ENCODE data around the gene PLCB1. TPM values are rescaled to one million over a fixed set of nuclear protein-coding genes. Genes with fewer than 3 reads are reported as not detected.

PLCB1 gene
- total RNA-seq, 3 donors from 2014 or later = 12.2 to 106 (median 30.5) TPM

GRCh38 chr20:8368670-8369069 lies 236.6 kb downstream of the PLCB1 start:
- TF ChIP-seq POLR2AphosphoS5 (IDR thresholded peaks at IDR 0.05) (no peak), POLR2A (IDR thresholded peaks at IDR 0.05) (no peak)
- TF ChIP-seq, protein P1, sequence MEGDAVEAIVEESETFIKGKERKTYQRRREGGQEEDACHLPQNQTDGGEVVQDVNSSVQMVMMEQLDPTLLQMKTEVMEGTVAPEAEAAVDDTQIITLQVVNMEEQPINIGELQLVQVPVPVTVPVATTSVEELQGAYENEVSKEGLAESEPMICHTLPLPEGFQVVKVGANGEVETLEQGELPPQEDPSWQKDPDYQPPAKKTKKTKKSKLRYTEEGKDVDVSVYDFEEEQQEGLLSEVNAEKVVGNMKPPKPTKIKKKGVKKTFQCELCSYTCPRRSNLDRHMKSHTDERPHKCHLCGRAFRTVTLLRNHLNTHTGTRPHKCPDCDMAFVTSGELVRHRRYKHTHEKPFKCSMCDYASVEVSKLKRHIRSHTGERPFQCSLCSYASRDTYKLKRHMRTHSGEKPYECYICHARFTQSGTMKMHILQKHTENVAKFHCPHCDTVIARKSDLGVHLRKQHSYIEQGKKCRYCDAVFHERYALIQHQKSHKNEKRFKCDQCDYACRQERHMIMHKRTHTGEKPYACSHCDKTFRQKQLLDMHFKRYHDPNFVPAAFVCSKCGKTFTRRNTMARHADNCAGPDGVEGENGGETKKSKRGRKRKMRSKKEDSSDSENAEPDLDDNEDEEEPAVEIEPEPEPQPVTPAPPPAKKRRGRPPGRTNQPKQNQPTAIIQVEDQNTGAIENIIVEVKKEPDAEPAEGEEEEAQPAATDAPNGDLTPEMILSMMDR (IDR thresholded peaks at IDR 0.05) = no peak
- Histone ChIP-seq H3K36me3 (no peaks in the 10 kb centered on the region), H3K4me1 (no peaks in the 10 kb centered on the region), H3K27me3 (no peaks in the 10 kb centered on the region), H3K27ac (no peak overlapping the region), H3K4me3 (no peak overlapping the region), H3K9me3 (no peaks in the 10 kb centered on the region)
- no peak for DNase-seq (ENCODE audit: low spot score in 2 of 2)
- intact Hi-C loops (cut with DNase I; ENCODE audit: low total_unique reads) = no loop called here

DNA sequence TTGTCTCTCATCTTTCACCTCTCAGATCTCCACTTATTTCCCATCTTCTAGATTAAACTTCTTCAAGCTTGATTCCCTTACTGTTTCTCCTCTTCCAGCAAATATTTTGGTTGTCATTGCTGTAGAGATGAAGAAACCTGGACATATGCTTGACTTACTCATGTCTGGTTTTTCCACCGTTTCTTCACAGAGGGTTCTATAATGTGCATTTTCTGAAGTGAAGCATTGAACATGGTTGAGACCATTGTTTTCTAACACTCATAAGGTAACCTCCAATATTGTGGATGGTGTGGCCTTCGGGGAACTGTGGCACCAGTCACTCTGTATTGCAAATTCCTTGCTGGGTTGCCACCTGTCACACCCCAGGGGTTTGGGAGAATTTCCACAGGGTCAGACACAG lies 237.2 kb downstream of the PLCB1 start:
- TF ChIP-seq POLR2AphosphoS5 (IDR thresholded peaks at IDR 0.05) (no peak), POLR2A (IDR thresholded peaks at IDR 0.05) (no peak)
- TF ChIP-seq, protein P1 (IDR thresholded peaks at IDR 0.05) = no peak

GRCh38 chr20:8370774-8371173 lies 238.7 kb downstream of the PLCB1 start:
- intact Hi-C loops (cut with DNase I; ENCODE audit: low total_unique reads) = no loop called here
- H3K4me3 ChIP-seq = no peak overlapping the region
- TF ChIP-seq POLR2A (IDR thresholded peaks at IDR 0.05) = no peak
- no peak for TF ChIP-seq POLR2AphosphoS5 (IDR thresholded peaks at IDR 0.05)
- TF ChIP-seq, protein P1 (IDR thresholded peaks at IDR 0.05) = no peak

More for the DNA sequence above, 237.2 kb downstream of the PLCB1 start:
- Histone ChIP-seq H3K36me3 (no peaks in the 10 kb centered on the region), H3K4me1 (no peaks in the 10 kb centered on the region), H3K4me3 (no peak overlapping the region), H3K27ac (no peak overlapping the region), H3K27me3 (no peaks in the 10 kb centered on the region), H3K9me3 (no peaks in the 10 kb centered on the region)
- no peak for DNase-seq (ENCODE audit: low spot score in 2 of 2)
- intact Hi-C loops (cut with DNase I; ENCODE audit: low total_unique reads) = no loop called here

GRCh38 chr20:8372824-8373380 lies 240.8 kb downstream of the PLCB1 start:
- TF ChIP-seq POLR2AphosphoS5 (IDR thresholded peaks at IDR 0.05) = no peak
- TF ChIP-seq, protein P1 (IDR thresholded peaks at IDR 0.05) = no peak
- TF ChIP-seq POLR2A (IDR thresholded peaks at IDR 0.05) = no peak
- Histone ChIP-seq H3K4me1 (no peaks in the 10 kb centered on the region), H3K4me3 (no peak overlapping the region), H3K27me3 (no peaks in the 10 kb centered on the region), H3K36me3 (no peaks in the 10 kb centered on the region), H3K27ac (no peak overlapping the region), H3K9me3 (no peaks in the 10 kb centered on the region)
- no peak for DNase-seq (ENCODE audit: low spot score in 2 of 2)
- intact Hi-C loops (cut with DNase I; ENCODE audit: low total_unique reads) = no loop called here

More at GRCh38 chr20:8370774-8371173, 238.7 kb downstream of the PLCB1 start:
- no peak for DNase-seq (ENCODE audit: low spot score in 2 of 2)
- no peaks in the 10 kb centered on the region for H3K9me3 ChIP-seq
- no peaks in the 10 kb centered on the region for H3K27me3 ChIP-seq
- H3K27ac ChIP-seq = no peak overlapping the region
- H3K4me1 ChIP-seq = no peaks in the 10 kb centered on the region
- no peaks in the 10 kb centered on the region for H3K36me3 ChIP-seq

DNA sequence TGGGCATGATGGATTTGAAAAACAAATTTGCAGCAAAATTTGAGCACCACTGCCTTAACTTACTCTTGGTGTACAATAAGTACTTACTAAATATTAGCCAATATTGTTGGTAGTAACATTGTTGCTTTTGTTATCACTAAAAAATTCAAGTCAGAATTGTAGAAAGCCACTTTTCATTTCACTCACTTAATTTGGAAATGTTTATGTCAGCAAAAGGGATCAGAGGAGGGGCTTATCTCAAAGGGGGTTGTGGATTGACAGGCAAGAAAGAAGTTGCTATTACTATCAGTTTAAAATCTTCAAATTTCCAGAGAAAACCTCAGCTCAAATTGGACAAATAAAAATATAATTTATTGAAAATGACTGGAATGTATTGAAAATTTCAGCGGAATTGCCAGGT lies 241.5 kb downstream of the PLCB1 start:
- intact Hi-C loops (cut with DNase I; ENCODE audit: low total_unique reads) = no loop called here
- Histone ChIP-seq H3K27me3 (no peaks in the 10 kb centered on the region), H3K4me1 (no peaks in the 10 kb centered on the region), H3K27ac (no peak overlapping the region), H3K4me3 (no peak overlapping the region), H3K9me3 (no peaks in the 10 kb centered on the region), H3K36me3 (no peaks in the 10 kb centered on the region)
- TF ChIP-seq, protein P1 (IDR thresholded peaks at IDR 0.05) = no peak
- TF ChIP-seq POLR2AphosphoS5 (IDR thresholded peaks at IDR 0.05) (no peak), POLR2A (IDR thresholded peaks at IDR 0.05) (no peak)
- DNase-seq (ENCODE audit: low spot score in 2 of 2) = no peak

All from breast epithelium (tissue), 4 donors.